Adrenal gland (tissue), 5 donors: ENCODE data around the gene PAK5.

Experiments used
- CTCF ChIP-seq, 6 experiments: fragments of 450-650 bp in 4 of 6; fragments of 200-600 bp in 2 of 6; sonication (generic) in 1 of 6; IDR thresholded peaks; 1 replicate in 5 of 6; 2 replicates in 1 of 6; pipeline versions ENCODE4 v1.5.1 to v1.8.0; 2016 to 2021; ENCODE audit warnings: antibody characterized with exemption in 6 of 6, mild to moderate bottlenecking in 2 of 6, moderate library complexity in 1 of 6
- POLR2A ChIP-seq, 2 donors: fragments of 450-650 bp; IDR thresholded peaks; one replicate each; pipeline ENCODE4 v1.6.1; 2017; ENCODE audit warnings: antibody characterized with exemption in 2 of 2, mild to moderate bottlenecking in 2 of 2, moderate library complexity in 1 of 2
- donor health status: DM: no; HTN: no; CAD: no.

- TF ChIP-seq CTCF (IDR thresholded peaks at IDR 0.05) (no peak), POLR2A (IDR thresholded peaks at IDR 0.05) (no peak)
These were observed 328.0 kb downstream of the PAK5 start for GRCh38 chr20:9510911-9511310.
